ENCODE results near the gene RABGAP1. TPM values are rescaled to one million over a fixed set of nuclear protein-coding genes. Genes with fewer than 3 reads are reported as not detected.

Gene RABGAP1
- polyA plus RNA-seq, 1 donor from 2014 or later = 67.8 TPM

DNA sequence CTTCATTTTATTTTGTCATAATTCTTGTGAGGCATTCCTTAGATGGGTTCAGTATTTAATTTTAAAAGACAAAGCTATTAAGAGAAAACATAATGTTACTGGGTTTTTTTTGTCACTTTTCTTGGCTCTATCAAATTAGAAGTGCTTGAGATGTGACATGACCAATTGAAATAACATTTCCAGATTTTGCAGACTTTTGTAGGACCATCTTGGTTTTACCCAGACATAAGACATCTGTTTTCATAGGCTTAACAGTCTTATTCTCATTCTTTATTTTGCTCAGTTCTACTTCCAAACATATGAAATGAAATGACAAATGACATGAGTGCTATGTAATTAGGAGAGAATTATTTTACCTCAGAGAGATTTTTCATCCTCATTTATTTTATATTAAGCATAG is 112.2 kb downstream of the RABGAP1 start:
- Histone ChIP-seq H2AFZ (ENCODE audit: low read depth, low read length) (no peak overlapping the region), H3K4me2 (ENCODE audit: low read length) (no peak overlapping the region), H3K9me3 (ENCODE audit: low read length) (no peaks in the 10 kb centered on the region), H3K36me3 (ENCODE audit: insufficient read depth, low read length) (no peaks in the 10 kb centered on the region), H3K27ac (ENCODE audit: low read length) (no peak overlapping the region), H3K4me3 (ENCODE audit: low read length) (no peak overlapping the region), H3K9ac (ENCODE audit: low read length) (no peak overlapping the region), H4K20me1 (ENCODE audit: insufficient read depth) (no peaks in the 10 kb centered on the region), H3K79me2 (replicated peaks; ENCODE audit: insufficient read depth, low read length) (no peaks in the 10 kb centered on the region), H3K9me2 (ENCODE audit: insufficient read depth, low read length) (no peaks in the 10 kb centered on the region), H3F3A (ENCODE audit: insufficient read depth, low read length, poor library complexity, severe bottlenecking) (no peaks in the 10 kb centered on the region), H3K27me3 (ENCODE audit: insufficient read depth, low read depth, low read length) (no peaks in the 10 kb centered on the region)
- TF ChIP-seq EZH2 (IDR thresholded peaks at IDR 0.05; ENCODE audit: borderline replicate concordance, insufficient read depth, low read length, poor library complexity, severe bottlenecking) (no peak), RAD21 (conservative IDR thresholded peaks at IDR 0.05) (no peak), TAF1 (IDR thresholded peaks at IDR 0.05; ENCODE audit: low read depth) (no peak), EP300 (conservative IDR thresholded peaks at IDR 0.05; ENCODE audit: poor library complexity, severe bottlenecking) (no peak), MXI1 (conservative IDR thresholded peaks at IDR 0.05; ENCODE audit: poor library complexity, severe bottlenecking) (no peak), SMC3 (conservative IDR thresholded peaks at IDR 0.05; ENCODE audit: poor library complexity) (no peak), POLR2AphosphoS5 (IDR thresholded peaks at IDR 0.05) (no peak)
- TF ChIP-seq, protein P1, sequence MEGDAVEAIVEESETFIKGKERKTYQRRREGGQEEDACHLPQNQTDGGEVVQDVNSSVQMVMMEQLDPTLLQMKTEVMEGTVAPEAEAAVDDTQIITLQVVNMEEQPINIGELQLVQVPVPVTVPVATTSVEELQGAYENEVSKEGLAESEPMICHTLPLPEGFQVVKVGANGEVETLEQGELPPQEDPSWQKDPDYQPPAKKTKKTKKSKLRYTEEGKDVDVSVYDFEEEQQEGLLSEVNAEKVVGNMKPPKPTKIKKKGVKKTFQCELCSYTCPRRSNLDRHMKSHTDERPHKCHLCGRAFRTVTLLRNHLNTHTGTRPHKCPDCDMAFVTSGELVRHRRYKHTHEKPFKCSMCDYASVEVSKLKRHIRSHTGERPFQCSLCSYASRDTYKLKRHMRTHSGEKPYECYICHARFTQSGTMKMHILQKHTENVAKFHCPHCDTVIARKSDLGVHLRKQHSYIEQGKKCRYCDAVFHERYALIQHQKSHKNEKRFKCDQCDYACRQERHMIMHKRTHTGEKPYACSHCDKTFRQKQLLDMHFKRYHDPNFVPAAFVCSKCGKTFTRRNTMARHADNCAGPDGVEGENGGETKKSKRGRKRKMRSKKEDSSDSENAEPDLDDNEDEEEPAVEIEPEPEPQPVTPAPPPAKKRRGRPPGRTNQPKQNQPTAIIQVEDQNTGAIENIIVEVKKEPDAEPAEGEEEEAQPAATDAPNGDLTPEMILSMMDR (IDR thresholded peaks at IDR 0.05; ENCODE audit: poor library complexity, severe bottlenecking) = no peak
- TF ChIP-seq, protein P2, sequence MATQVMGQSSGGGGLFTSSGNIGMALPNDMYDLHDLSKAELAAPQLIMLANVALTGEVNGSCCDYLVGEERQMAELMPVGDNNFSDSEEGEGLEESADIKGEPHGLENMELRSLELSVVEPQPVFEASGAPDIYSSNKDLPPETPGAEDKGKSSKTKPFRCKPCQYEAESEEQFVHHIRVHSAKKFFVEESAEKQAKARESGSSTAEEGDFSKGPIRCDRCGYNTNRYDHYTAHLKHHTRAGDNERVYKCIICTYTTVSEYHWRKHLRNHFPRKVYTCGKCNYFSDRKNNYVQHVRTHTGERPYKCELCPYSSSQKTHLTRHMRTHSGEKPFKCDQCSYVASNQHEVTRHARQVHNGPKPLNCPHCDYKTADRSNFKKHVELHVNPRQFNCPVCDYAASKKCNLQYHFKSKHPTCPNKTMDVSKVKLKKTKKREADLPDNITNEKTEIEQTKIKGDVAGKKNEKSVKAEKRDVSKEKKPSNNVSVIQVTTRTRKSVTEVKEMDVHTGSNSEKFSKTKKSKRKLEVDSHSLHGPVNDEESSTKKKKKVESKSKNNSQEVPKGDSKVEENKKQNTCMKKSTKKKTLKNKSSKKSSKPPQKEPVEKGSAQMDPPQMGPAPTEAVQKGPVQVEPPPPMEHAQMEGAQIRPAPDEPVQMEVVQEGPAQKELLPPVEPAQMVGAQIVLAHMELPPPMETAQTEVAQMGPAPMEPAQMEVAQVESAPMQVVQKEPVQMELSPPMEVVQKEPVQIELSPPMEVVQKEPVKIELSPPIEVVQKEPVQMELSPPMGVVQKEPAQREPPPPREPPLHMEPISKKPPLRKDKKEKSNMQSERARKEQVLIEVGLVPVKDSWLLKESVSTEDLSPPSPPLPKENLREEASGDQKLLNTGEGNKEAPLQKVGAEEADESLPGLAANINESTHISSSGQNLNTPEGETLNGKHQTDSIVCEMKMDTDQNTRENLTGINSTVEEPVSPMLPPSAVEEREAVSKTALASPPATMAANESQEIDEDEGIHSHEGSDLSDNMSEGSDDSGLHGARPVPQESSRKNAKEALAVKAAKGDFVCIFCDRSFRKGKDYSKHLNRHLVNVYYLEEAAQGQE (IDR thresholded peaks at IDR 0.05; ENCODE audit: borderline replicate concordance) = no peak

DNA sequence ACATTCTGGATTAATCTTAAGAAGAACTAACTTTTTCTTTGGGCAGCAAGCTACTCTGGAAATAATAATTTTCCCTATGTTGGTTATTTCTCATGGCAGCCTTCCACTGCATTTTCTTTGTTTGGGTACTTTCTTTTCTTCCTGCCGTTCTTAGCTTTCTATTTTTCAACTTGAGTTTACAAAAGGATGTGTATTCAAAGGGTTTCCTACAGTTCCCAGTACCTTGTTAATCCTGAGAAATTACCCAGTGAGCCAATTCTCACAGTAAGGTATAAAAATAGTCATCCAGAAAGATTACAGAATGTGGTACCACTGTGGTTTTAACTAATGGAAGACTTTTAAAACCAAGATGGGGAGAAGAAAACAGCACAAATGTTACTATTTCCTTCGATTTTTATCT is 112.9 kb downstream of the RABGAP1 start:
- H3K4me2 ChIP-seq (ENCODE audit: low read length) = no peak overlapping the region
- no peaks in the 10 kb centered on the region for H3K9me3 ChIP-seq (ENCODE audit: low read length)
- H3K36me3 ChIP-seq (ENCODE audit: insufficient read depth, low read length) = no peaks in the 10 kb centered on the region
- H3K79me2 ChIP-seq (replicated peaks; ENCODE audit: insufficient read depth, low read length) = no peaks in the 10 kb centered on the region
- H4K20me1 ChIP-seq (ENCODE audit: insufficient read depth) = no peaks in the 10 kb centered on the region
- no peaks in the 10 kb centered on the region for H3F3A ChIP-seq (ENCODE audit: insufficient read depth, low read length, poor library complexity, severe bottlenecking)
- H3K4me3 ChIP-seq (ENCODE audit: low read length) = no peak overlapping the region
- no peaks in the 10 kb centered on the region for H3K9me2 ChIP-seq (ENCODE audit: insufficient read depth, low read length)
- H2AFZ ChIP-seq (ENCODE audit: low read depth, low read length) = no peak overlapping the region
- no peak overlapping the region for H3K27ac ChIP-seq (ENCODE audit: low read length)
- no peaks in the 10 kb centered on the region for H3K27me3 ChIP-seq (ENCODE audit: insufficient read depth, low read depth, low read length)
- no peak overlapping the region for H3K9ac ChIP-seq (ENCODE audit: low read length)
- TF ChIP-seq TAF1 (IDR thresholded peaks at IDR 0.05; ENCODE audit: low read depth) (no peak), RAD21 (conservative IDR thresholded peaks at IDR 0.05) (no peak), EZH2 (IDR thresholded peaks at IDR 0.05; ENCODE audit: borderline replicate concordance, insufficient read depth, low read length, poor library complexity, severe bottlenecking) (no peak), MXI1 (conservative IDR thresholded peaks at IDR 0.05; ENCODE audit: poor library complexity, severe bottlenecking) (no peak), POLR2AphosphoS5 (IDR thresholded peaks at IDR 0.05) (no peak)
- TF ChIP-seq, protein P2 (IDR thresholded peaks at IDR 0.05; ENCODE audit: borderline replicate concordance) = no peak
- TF ChIP-seq, protein P1 (IDR thresholded peaks at IDR 0.05; ENCODE audit: poor library complexity, severe bottlenecking) = no peak

Measured in neural cell (in vitro differentiated cells).